Middle frontal gyrus (tissue), 1 donor: Measurements from ENCODE around the gene CAMTA1.

Experiments
- DNase-seq: peaks from one replicate; pipeline ENCODE4 v3.0.0-alpha.2; 2015; ENCODE audit warnings: low spot score; ENCODE audit errors: extremely low spot score

Gene CAMTA1

GRCh38 chr1:6975331-6976043 is 190.2 kb downstream of the CAMTA1 start:
- DNase-seq = no peak

- no peak for DNase-seq
Measured at GRCh38 chr1:6976044-6976375, 190.8 kb downstream of the CAMTA1 start.

GRCh38 chr1:6979003-6979613 is 193.9 kb downstream of the CAMTA1 start:
- DNase-seq = no peak

GRCh38 chr1:6981595-6981994 is 196.3 kb downstream of the CAMTA1 start:
- DNase-seq = no peak

- DNase-seq = no peak
Measured at GRCh38 chr1:6982443-6982842, 197.2 kb downstream of the CAMTA1 start.

- DNase-seq = no peak
Measured at GRCh38 chr1:6982860-6983259, 197.6 kb downstream of the CAMTA1 start.

GRCh38 chr1:6984536-6984935 is 199.3 kb downstream of the CAMTA1 start:
- no peak for DNase-seq

GRCh38 chr1:6984986-6985385 is 199.7 kb downstream of the CAMTA1 start:
- no peak for DNase-seq

GRCh38 chr1:6985549-6986276 is 200.5 kb downstream of the CAMTA1 start:
- no peak for DNase-seq

GRCh38 chr1:6986281-6986680 is 201.0 kb downstream of the CAMTA1 start:
- DNase-seq = no peak

GRCh38 chr1:6987940-6988339 is 202.7 kb downstream of the CAMTA1 start:
- no peak for DNase-seq

- DNase-seq = no peak
Measured at GRCh38 chr1:6988796-6989195, 203.5 kb downstream of the CAMTA1 start.

- no peak for DNase-seq
Measured at GRCh38 chr1:6989212-6990159, 204.2 kb downstream of the CAMTA1 start.

GRCh38 chr1:6991266-6991665 is 206.0 kb downstream of the CAMTA1 start:
- DNase-seq = no peak

- DNase-seq = no peak
Measured at GRCh38 chr1:6995789-6996188, 210.5 kb downstream of the CAMTA1 start.

GRCh38 chr1:6996371-6996770 is 211.1 kb downstream of the CAMTA1 start:
- DNase-seq = no peak

- DNase-seq = no peak
Measured at GRCh38 chr1:6996866-6997265, 211.6 kb downstream of the CAMTA1 start.

- DNase-seq = no peak
Measured at GRCh38 chr1:6998267-6998666, 213.0 kb downstream of the CAMTA1 start.

GRCh38 chr1:6999826-7000225 is 214.6 kb downstream of the CAMTA1 start:
- DNase-seq = no peak

GRCh38 chr1:7000720-7001119 is 215.5 kb downstream of the CAMTA1 start:
- DNase-seq = no peak

GRCh38 chr1:7002728-7003127 is 217.5 kb downstream of the CAMTA1 start:
- DNase-seq = no peak

- DNase-seq = no peak
Measured at GRCh38 chr1:7003676-7004075, 218.4 kb downstream of the CAMTA1 start.
